Measurements from ENCODE around the gene CCNG2.

The CCNG2 gene

DNA sequence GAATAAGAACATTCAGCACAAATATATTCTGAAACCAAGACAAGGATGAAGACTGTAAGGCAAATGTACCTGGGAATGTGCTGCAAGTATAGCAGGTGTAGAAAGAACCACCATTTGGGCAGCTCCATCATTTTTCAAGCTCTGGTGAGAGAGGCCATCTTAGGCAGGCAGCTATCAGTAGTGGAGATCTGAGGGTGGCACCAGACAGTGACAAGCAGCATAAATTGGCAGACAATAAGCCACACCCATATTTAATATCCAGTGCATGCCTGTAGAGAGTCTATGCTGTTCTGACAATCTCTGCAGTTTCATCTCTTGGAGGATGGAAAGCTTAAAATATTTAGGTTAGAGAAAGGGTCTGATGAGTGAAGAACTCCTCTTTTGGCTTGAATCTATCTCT lies 22.5 kb downstream of the CCNG2 start:
- H3K4me3 ChIP-seq (ENCODE audit: low read depth, low read length): no peak overlapping the region
- H3K27ac ChIP-seq: no peak overlapping the region
- no peaks in the 10 kb centered on the region for H3K36me3 ChIP-seq (replicated peaks)
- H3K27me3 ChIP-seq (replicated peaks): peaks cover 34% of the 10 kb centered on the region
- no peak for DNase-seq
- TF ChIP-seq, protein P1, sequence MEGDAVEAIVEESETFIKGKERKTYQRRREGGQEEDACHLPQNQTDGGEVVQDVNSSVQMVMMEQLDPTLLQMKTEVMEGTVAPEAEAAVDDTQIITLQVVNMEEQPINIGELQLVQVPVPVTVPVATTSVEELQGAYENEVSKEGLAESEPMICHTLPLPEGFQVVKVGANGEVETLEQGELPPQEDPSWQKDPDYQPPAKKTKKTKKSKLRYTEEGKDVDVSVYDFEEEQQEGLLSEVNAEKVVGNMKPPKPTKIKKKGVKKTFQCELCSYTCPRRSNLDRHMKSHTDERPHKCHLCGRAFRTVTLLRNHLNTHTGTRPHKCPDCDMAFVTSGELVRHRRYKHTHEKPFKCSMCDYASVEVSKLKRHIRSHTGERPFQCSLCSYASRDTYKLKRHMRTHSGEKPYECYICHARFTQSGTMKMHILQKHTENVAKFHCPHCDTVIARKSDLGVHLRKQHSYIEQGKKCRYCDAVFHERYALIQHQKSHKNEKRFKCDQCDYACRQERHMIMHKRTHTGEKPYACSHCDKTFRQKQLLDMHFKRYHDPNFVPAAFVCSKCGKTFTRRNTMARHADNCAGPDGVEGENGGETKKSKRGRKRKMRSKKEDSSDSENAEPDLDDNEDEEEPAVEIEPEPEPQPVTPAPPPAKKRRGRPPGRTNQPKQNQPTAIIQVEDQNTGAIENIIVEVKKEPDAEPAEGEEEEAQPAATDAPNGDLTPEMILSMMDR (IDR thresholded peaks at IDR 0.05; ENCODE audit: low read depth, low read length, missing control alignments): no peak
- in situ Hi-C loops (cut with HindIII; ENCODE audit: low pct_ligation_motif_present, low sequenced_read_pairs): no loop called here

DNA sequence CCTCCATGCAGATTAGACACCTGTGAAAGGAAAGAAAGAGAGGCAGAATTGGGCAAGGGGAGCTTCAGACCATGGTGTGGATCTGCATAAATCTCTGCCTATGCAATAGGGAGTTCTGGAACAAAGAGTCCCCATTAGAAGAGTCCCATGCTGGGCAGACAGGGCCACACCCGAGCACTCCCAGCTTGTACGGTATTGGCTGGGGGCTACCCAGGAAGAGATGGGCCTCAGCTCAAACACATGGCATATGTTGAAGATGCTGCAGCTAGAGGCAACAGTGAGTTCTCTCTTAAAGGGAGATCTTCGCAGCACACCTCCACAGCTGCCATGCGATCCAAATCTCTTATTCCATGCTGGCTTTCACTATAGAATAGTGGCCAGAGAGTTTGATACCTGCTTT lies 24.7 kb downstream of the CCNG2 start:
- no peaks in the 10 kb centered on the region for H3K36me3 ChIP-seq (replicated peaks)
- H3K27me3 ChIP-seq (replicated peaks): peaks cover 23% of the 10 kb centered on the region
- TF ChIP-seq, protein P1 (IDR thresholded peaks at IDR 0.05; ENCODE audit: low read depth, low read length, missing control alignments): no peak
- H3K4me3 ChIP-seq (ENCODE audit: low read depth, low read length): no peak overlapping the region
- no peak for DNase-seq
- H3K27ac ChIP-seq: no peak overlapping the region
- in situ Hi-C loops (cut with HindIII; ENCODE audit: low pct_ligation_motif_present, low sequenced_read_pairs): no loop called here

DNA sequence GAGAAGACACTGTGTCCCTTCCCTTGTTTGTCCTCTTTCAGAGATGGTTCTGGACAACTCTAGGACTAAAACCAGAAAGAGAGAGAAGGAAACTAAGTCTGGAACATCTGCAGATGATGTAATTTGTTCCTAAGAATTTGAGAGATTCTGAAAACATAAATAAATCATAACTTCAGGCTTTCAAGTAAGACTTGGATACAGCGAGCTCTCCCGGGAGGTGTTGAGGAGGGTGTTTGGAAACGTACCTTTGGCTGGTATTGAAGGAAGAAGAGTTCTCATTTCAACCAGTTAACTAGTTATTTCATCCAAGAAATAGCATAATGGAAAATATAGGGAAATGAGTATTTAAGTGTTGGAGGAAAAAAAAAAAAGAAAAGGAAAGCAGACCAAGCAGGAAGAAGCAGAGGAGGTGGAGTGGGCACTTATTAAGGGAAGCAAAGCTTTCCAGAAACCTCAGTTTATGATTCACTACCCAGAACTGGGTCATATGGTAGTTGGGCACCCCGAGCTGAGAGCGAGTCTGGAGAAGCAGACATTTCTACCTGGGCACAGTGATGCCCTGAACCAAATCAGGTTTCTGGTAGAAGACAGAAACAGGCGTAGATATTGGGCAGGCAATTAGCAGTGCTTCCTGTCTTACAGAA lies 26.9 kb downstream of the CCNG2 start:
- in situ Hi-C loops (cut with HindIII; ENCODE audit: low pct_ligation_motif_present, low sequenced_read_pairs): no loop called here
- H3K4me3 ChIP-seq (ENCODE audit: low read depth, low read length): no peak overlapping the region
- no peaks in the 10 kb centered on the region for H3K36me3 ChIP-seq (replicated peaks)
- TF ChIP-seq, protein P1 (IDR thresholded peaks at IDR 0.05; ENCODE audit: low read depth, low read length, missing control alignments): no peak
- H3K27ac ChIP-seq: no peak overlapping the region
- DNase-seq: no peak
- H3K27me3 ChIP-seq (replicated peaks): peaks cover 12% of the 10 kb centered on the region

DNA sequence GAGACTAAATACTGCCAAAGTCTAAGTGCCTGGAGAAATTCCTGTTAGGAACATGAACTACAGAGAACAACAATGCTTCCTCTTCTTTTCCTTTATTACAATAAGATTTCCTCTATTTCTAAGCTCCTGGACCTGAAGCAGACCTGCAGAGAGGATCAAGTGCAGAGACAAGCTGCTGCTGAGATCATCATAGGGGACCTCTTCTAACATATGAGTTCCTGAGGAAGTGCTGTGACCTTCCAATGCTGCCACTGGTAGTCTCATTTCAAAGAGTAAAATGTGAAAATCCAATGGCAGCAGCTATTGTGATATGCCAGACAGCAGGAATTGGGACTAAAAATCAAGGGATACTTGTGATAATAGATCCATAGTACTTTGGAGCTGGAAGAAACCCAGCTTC lies 28.0 kb downstream of the CCNG2 start:
- no peak overlapping the region for H3K4me3 ChIP-seq (ENCODE audit: low read depth, low read length)
- DNase-seq: no peak
- in situ Hi-C loops (cut with HindIII; ENCODE audit: low pct_ligation_motif_present, low sequenced_read_pairs): no loop called here
- TF ChIP-seq, protein P1 (IDR thresholded peaks at IDR 0.05; ENCODE audit: low read depth, low read length, missing control alignments): no peak
- H3K27ac ChIP-seq: no peak overlapping the region
- no peaks in the 10 kb centered on the region for H3K36me3 ChIP-seq (replicated peaks)
- H3K27me3 ChIP-seq (replicated peaks): peaks cover 9% of the 10 kb centered on the region

DNA sequence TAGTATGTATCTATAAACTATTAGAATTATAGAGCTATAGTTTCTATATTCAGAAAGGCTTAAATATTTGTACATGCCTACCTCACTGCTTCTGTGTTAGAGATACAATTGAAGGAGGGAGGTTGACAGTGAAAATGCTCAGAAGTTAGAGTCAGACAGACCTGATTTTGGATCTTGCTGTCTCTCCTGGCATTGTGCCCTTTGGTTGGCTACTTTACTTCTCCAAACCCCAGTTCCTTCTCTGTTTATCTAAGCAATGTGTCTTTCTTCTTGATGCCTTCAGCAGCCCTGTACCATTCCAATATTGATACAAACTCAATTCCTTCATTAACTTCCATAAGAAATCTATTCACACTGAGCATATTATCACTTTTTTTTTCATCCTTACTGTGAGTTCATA lies 28.7 kb downstream of the CCNG2 start:
- TF ChIP-seq, protein P1 (IDR thresholded peaks at IDR 0.05; ENCODE audit: low read depth, low read length, missing control alignments): no peak
- no peak for DNase-seq
- H3K27ac ChIP-seq: no peak overlapping the region
- in situ Hi-C loops (cut with HindIII; ENCODE audit: low pct_ligation_motif_present, low sequenced_read_pairs): no loop called here
- H3K27me3 ChIP-seq (replicated peaks): peaks cover 9% of the 10 kb centered on the region
- H3K36me3 ChIP-seq (replicated peaks): no peaks in the 10 kb centered on the region
- no peak overlapping the region for H3K4me3 ChIP-seq (ENCODE audit: low read depth, low read length)

DNA sequence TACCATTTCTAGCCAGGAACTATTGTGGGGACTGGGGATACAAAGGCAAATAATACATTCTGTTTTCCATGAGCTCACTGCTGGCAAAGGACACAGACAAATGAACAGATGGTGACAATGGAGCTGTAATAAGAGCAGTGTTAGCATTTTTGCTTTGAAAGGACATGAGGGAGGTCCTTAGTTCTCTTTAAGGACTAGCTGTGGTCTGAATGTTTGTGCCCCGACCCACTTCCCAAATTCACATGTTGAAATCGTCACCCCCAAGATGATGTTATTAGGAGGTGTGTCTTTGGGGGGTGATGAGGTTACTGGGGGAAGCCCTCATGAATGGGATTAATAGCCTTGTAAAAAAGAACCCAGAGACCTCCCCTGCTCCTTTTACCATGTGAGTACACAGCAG lies 30.3 kb downstream of the CCNG2 start:
- H3K4me3 ChIP-seq (ENCODE audit: low read depth, low read length): no peak overlapping the region
- H3K27me3 ChIP-seq (replicated peaks): peaks cover 9% of the 10 kb centered on the region
- no peak for DNase-seq
- TF ChIP-seq, protein P1 (IDR thresholded peaks at IDR 0.05; ENCODE audit: low read depth, low read length, missing control alignments): no peak
- H3K36me3 ChIP-seq (replicated peaks): no peaks in the 10 kb centered on the region
- no peak overlapping the region for H3K27ac ChIP-seq
- in situ Hi-C loops (cut with HindIII; ENCODE audit: low pct_ligation_motif_present, low sequenced_read_pairs): no loop called here

Measured in brain microvascular endothelial cell (primary cell).